Activated naive CD4-positive, alpha-beta T cell treated with anti-CD3 and anti-CD28 coated beads for 36 hours (primary cell): ENCODE results near the gene AVPR1A. TPM values are rescaled to one million over a fixed set of nuclear protein-coding genes. Genes with fewer than 3 reads are reported as not detected.

Source experiments
- CTCF ChIA-PET: fragments of 350-600 bp; sonication (Branson Sonifier 250); formaldehyde crosslinking; loops from one replicate; lab custom pipeline; 2021; ENCODE audit warnings: antibody characterized with exemption; lab: Charles Lee
- DNase-seq: peaks from one replicate; pipeline ENCODE4 v3.0.0-alpha.2; 2020
- H3K27ac Mint-ChIP-seq: one replicate; pipeline ENCODE4 v1.8.0; 2021; ENCODE audit warnings: mild to moderate bottlenecking, mixed read lengths
- H3K27me3 Mint-ChIP-seq: one replicate; pipeline ENCODE4 v1.8.0; 2021; ENCODE audit warnings: low read depth, mixed read lengths
- H3K36me3 Mint-ChIP-seq: one replicate; pipeline ENCODE4 v1.8.0; 2021; ENCODE audit warnings: low read depth, mixed read lengths
- H3K4me1 Mint-ChIP-seq: one replicate; pipeline ENCODE4 v1.8.0; 2021; ENCODE audit warnings: low read depth, mixed read lengths
- H3K4me3 Mint-ChIP-seq: one replicate; pipeline ENCODE4 v1.8.0; 2021; ENCODE audit warnings: mild to moderate bottlenecking, moderate library complexity, mixed read lengths
- H3K9me3 Mint-ChIP-seq: one replicate; pipeline ENCODE4 v1.8.0; 2021; ENCODE audit warnings: mixed read lengths
- intact Hi-C: fragments of 100-400 bp; cut with micrococcal nuclease; formaldehyde crosslinking; loops from one replicate; pipeline ENCODE4 v1.15.1; 2023
- total RNA-seq, 2 experiments: library from RNA; stranded (reverse); gene quantifications; one replicate each; pipeline ENCODE4 v1.2.3, GENCODE V29; 2021

Gene AVPR1A
- total RNA-seq, 2 experiments from 2014 or later: not detected

DNA sequence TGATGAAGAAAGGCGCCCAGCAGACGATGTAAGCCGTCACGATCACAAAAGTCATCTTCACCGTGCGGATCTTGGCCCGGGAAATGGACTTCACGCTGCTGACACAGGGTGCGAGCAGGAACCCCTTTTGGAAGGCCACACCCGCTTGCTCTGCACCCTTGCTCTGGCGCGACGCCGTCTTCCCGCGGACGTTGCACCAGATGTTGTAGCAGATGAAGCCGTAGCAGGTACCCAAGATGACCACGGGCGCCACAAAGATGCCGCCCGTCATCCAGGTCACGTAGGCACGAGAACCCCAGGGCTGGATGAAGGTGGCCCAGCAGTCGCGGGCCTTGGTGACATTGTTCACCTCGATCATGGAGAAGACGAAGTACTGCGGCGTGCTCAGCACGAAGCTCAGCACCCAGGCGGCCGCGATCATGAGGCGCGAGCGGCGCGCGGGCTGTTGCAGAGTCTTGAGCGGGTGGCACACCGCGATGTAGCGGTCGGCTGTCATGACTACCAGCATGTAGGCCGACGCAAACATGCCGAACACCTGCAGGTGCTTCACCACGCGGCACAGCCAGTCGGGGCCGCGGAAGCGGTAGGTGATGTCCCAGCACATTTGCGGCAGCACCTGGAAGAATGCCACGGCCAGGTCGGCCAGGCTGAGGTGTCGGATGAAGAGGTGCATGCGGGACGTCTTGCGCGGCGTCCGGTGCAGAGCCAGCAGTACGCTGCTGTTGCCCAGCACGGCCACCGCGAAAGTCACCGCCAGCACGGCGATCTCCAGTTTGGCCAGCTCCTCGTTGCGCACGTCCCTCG is 890 bp downstream of the AVPR1A start:
- Mint-ChIP-seq H3K27me3 (peaks cover 48% of the 10 kb centered on the region), H3K27ac (no peak overlapping the region)
- intact Hi-C loops: loop anchor here (5.0 kb wide), 1 partner anchor 652 kb away; no protein-coding TSS in a partner anchor

DNA sequence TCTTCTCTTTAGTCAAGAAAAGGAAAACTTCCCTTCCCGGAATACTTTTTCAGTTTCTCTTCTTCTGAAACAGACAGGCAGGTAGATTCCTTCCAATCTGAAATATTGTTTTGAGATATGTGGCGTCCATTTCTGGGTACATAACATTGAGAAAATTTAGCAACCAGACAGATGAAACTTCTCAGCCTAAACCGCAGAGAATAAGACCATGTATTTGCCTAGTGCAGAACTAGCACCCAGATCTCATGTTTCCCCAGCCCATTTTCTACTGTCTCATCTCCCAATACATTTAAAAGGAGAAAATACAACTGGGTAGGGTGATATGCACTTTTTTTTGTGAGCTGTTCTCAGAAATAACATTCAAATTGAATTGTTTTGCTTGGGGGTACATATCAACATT is 6.4 kb downstream of the AVPR1A start:
- intact Hi-C loops: no loop called here
- CTCF ChIA-PET: no interaction called here

More for the DNA sequence above, 890 bp downstream of the AVPR1A start:
- no peak overlapping the region for H3K4me3 Mint-ChIP-seq
- H3K9me3 Mint-ChIP-seq: no peaks in the 10 kb centered on the region
- H3K36me3 Mint-ChIP-seq: no peaks in the 10 kb centered on the region
- peaks cover 15% of the 10 kb centered on the region for H3K4me1 Mint-ChIP-seq
- CTCF ChIA-PET: interaction anchor here (1.6 kb wide), 1 partner anchor 25 kb away, joined by 4 read pairs; no protein-coding TSS in a partner anchor
- DNase-seq: peak; percentile 6

DNA sequence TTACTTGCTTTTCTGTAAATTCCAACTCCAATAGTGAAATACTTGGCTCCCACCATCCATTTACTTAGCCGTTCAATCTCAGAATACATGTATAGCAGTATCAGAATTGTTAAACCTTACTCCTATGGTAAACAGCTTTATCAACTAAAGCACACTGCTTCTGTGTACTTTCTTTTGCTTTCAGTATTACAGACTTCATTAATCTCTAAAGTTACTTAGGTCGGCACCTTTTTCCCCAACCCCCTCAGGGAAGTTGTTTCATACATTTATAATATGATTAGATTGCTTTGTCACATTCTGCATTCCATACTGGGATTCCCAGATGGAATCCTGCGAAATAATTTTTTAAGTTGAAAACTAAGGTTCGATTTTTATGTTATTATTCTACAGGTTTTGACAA is 12.5 kb downstream of the AVPR1A start:
- H3K9me3 Mint-ChIP-seq: no peaks in the 10 kb centered on the region
- H3K4me3 Mint-ChIP-seq: no peak overlapping the region
- CTCF ChIA-PET: no interaction called here
- DNase-seq: no peak
- no peak overlapping the region for H3K27ac Mint-ChIP-seq
- peaks cover 2% of the 10 kb centered on the region for H3K27me3 Mint-ChIP-seq
- H3K36me3 Mint-ChIP-seq: no peaks in the 10 kb centered on the region
- intact Hi-C loops: no loop called here
- H3K4me1 Mint-ChIP-seq: no peaks in the 10 kb centered on the region

More for the DNA sequence above, 6.4 kb downstream of the AVPR1A start:
- H3K36me3 Mint-ChIP-seq: no peaks in the 10 kb centered on the region
- H3K4me3 Mint-ChIP-seq: no peak overlapping the region
- DNase-seq: no peak
- H3K9me3 Mint-ChIP-seq: no peaks in the 10 kb centered on the region
- H3K4me1 Mint-ChIP-seq: no peaks in the 10 kb centered on the region
- no peak overlapping the region for H3K27ac Mint-ChIP-seq
- peaks cover 13% of the 10 kb centered on the region for H3K27me3 Mint-ChIP-seq

DNA sequence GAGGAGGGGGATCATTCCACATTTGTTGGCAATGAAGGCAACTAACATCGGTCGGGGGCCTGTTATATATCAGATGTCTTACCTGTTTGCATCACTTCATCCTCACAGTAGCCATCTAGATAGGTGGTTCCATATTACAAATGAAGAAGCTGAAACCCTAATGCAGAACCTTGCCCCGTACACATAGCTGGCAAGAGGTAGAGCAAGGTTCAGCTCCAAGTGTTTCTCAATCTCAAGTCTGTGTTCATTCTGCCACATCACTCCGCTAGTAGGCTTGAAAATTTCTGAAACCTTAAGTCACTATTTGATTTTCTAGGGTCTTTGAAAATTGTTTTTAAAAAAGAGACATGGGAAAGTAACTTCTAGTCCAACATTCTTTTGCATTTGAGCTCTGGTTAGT is 17.0 kb downstream of the AVPR1A start:
- intact Hi-C loops: no loop called here
- no peak overlapping the region for H3K4me3 Mint-ChIP-seq
- CTCF ChIA-PET: no interaction called here
- H3K4me1 Mint-ChIP-seq: no peaks in the 10 kb centered on the region
- H3K36me3 Mint-ChIP-seq: no peaks in the 10 kb centered on the region
- H3K27me3 Mint-ChIP-seq: peaks cover 1% of the 10 kb centered on the region
- no peak overlapping the region for H3K27ac Mint-ChIP-seq
- no peaks in the 10 kb centered on the region for H3K9me3 Mint-ChIP-seq
- DNase-seq: no peak

DNA sequence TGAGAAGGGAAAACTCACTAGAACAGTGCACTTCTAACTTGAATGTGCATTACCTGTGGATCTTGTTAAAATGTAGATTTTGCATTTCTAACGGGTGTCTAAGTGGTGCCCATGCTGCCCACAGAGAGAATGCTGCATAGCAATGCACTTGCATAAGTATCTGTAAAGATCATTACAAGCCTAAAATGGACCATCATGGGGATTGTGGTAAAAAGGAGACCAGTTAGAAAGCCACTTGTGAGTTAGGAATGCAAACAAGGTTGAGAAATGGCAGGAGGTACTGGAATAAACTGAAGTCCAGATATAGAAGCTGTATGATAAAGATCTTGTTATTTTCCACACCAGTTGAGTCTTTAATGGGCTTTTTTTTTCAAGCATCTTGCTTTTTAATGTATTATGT is 18.8 kb downstream of the AVPR1A start:
- peaks cover 3% of the 10 kb centered on the region for H3K27me3 Mint-ChIP-seq
- CTCF ChIA-PET: no interaction called here
- H3K4me3 Mint-ChIP-seq: no peak overlapping the region
- H3K36me3 Mint-ChIP-seq: no peaks in the 10 kb centered on the region
- intact Hi-C loops: no loop called here
- H3K9me3 Mint-ChIP-seq: no peaks in the 10 kb centered on the region
- no peak for DNase-seq
- no peak overlapping the region for H3K27ac Mint-ChIP-seq
- no peaks in the 10 kb centered on the region for H3K4me1 Mint-ChIP-seq

DNA sequence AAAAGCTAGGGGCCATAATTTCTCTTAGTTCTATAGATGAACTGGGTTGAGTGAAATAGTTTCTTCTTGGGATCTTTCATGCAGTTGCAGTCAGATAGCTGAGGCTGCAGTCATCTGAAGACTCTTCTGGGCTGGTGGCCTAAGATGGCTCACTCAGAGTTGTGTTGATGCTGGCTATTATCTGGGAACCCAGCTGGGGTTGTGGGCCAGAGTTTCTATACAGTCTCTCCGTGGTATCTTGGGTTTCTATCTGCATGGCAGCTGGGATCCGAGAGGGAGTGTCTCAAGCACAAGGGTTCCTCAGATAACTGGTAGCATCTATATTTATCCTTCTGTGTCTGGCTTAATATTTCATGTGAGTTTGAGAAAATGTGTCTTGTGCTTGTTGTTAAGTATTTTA is 21.1 kb downstream of the AVPR1A start:
- no peak overlapping the region for H3K4me3 Mint-ChIP-seq
- CTCF ChIA-PET: no interaction called here
- no peaks in the 10 kb centered on the region for H3K36me3 Mint-ChIP-seq
- H3K9me3 Mint-ChIP-seq: no peaks in the 10 kb centered on the region
- H3K4me1 Mint-ChIP-seq: no peaks in the 10 kb centered on the region
- no peak for DNase-seq
- H3K27me3 Mint-ChIP-seq: peaks cover 3% of the 10 kb centered on the region
- intact Hi-C loops: no loop called here
- H3K27ac Mint-ChIP-seq: no peak overlapping the region

DNA sequence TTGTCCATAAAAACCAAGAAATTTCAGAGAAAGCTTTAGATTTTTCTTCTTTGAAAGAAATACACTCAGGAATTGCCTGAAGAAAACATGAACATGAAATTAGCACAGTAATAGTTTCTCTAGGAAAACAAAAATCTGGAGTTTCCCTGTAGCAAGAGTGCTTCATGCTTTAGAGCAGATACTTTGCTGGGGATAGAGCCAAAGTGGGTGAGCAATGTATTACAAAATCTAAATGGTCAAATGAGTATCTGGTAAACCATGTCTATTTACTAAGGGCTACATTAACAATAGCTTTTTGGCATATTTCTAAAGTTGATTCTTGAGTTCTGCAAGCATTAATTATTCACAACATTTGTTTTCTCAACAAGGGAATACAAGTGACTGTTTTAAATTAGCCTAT is 26.2 kb downstream of the AVPR1A start:
- no peak overlapping the region for H3K27ac Mint-ChIP-seq
- DNase-seq: no peak
- peaks cover 3% of the 10 kb centered on the region for H3K27me3 Mint-ChIP-seq
- no peaks in the 10 kb centered on the region for H3K36me3 Mint-ChIP-seq
- no peaks in the 10 kb centered on the region for H3K4me1 Mint-ChIP-seq
- intact Hi-C loops: no loop called here
- no peaks in the 10 kb centered on the region for H3K9me3 Mint-ChIP-seq
- CTCF ChIA-PET: interaction anchor here (1.4 kb wide), 1 partner anchor 26 kb away, joined by 4 read pairs; the partner anchor contains the start of gene AVPR1A
- no peak overlapping the region for H3K4me3 Mint-ChIP-seq

DNA sequence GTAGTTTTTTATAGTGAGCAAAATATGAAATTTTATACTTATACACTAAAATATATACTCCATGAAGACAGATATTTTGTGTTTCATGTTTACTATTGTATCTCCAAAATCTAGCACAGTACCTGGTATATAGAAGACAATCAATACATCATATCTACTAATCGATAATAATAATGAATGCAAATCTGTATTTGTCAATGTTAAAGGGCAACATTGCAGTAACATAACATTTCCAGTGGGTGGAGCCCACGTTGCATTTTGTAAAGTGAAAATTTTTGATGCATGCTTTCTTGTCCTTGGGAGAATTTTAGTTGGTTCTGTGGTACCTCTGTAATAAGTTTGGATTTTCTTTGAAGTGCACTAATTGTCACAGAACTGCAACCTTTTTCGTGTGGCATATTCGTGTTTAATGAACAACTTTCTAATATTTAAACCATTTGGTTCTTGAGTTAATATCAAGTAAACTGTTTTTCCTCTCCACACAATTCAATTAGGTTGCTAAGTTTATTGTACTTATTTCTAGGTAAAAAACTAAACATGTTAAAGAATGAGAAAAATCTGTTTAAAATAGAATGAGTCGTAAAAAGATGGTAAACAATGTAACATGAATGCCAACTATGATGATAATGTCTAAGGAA is 47.4 kb downstream of the AVPR1A start:
- peak; percentile 11 for DNase-seq
- Mint-ChIP-seq H3K9me3 (no peaks in the 10 kb centered on the region), H3K27ac (no peak overlapping the region), H3K27me3 (peaks cover 6% of the 10 kb centered on the region), H3K4me3 (no peak overlapping the region), H3K36me3 (no peaks in the 10 kb centered on the region), H3K4me1 (no peaks in the 10 kb centered on the region)
- intact Hi-C loops: loop anchor here (1.0 to 10.0 kb wide), 5 partner anchors 173 to 1154 kb away; partner anchors contain the start of gene DPY19L2
- CTCF ChIA-PET: interaction anchor here (1.1 kb wide), 1 partner anchor 363 kb away, joined by 3 read pairs; no protein-coding TSS in a partner anchor

DNA sequence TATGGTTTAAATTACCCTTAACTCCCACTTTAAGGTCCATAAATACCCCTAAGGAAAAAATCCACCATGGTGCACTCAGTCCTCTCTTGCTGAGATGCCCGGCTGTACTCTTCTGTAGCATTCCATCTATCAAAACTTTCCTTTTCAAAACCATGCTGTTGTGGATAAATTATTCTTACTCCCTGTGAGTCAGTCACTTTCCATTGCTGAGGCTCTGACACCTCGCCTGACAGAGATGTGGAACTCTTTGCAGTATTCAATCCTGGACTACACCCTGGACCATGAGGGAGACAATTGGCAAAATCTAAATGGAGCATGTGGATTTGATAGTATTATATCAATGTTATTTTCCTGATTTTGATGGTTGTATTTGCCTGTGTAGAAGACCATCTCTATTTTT is 49.1 kb downstream of the AVPR1A start:
- no peaks in the 10 kb centered on the region for H3K4me1 Mint-ChIP-seq
- intact Hi-C loops: loop anchor here (5.0 to 10.0 kb wide), 3 partner anchors 313 to 1155 kb away; partner anchors contain the start of gene DPY19L2

DNA sequence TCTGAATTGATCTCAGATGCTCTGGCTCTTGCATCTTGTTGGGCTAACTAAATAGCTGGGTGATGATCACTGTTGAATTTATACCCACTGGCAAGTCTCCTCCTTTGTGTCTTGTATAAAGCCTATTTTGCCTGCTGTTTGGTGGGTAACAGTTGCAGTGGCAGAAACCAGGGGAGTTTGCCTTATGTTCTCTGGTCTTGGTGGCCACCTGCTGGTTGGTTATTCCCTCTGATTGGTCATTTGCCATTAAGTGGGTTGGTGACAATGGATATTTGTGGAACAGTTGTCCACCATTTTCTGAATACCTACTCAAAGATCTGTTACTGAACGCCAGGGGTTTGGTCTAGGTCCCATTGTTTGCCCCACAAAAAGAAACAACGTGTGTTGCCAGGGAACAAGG is 52.1 kb downstream of the AVPR1A start:
- Mint-ChIP-seq H3K27me3 (peaks cover 6% of the 10 kb centered on the region), H3K27ac (no peak overlapping the region), H3K4me1 (no peaks in the 10 kb centered on the region), H3K4me3 (no peak overlapping the region), H3K9me3 (no peaks in the 10 kb centered on the region), H3K36me3 (no peaks in the 10 kb centered on the region)
- DNase-seq: no peak
- CTCF ChIA-PET: no interaction called here
- intact Hi-C loops: no loop called here

More for the DNA sequence above, 49.1 kb downstream of the AVPR1A start:
- CTCF ChIA-PET: interaction anchor here (0.6 kb wide), 1 partner anchor 132 kb away, joined by 3 read pairs; no protein-coding TSS in a partner anchor
- no peak for DNase-seq
- Mint-ChIP-seq H3K27me3 (peaks cover 6% of the 10 kb centered on the region), H3K4me3 (no peak overlapping the region), H3K27ac (no peak overlapping the region), H3K9me3 (no peaks in the 10 kb centered on the region), H3K36me3 (no peaks in the 10 kb centered on the region)

DNA sequence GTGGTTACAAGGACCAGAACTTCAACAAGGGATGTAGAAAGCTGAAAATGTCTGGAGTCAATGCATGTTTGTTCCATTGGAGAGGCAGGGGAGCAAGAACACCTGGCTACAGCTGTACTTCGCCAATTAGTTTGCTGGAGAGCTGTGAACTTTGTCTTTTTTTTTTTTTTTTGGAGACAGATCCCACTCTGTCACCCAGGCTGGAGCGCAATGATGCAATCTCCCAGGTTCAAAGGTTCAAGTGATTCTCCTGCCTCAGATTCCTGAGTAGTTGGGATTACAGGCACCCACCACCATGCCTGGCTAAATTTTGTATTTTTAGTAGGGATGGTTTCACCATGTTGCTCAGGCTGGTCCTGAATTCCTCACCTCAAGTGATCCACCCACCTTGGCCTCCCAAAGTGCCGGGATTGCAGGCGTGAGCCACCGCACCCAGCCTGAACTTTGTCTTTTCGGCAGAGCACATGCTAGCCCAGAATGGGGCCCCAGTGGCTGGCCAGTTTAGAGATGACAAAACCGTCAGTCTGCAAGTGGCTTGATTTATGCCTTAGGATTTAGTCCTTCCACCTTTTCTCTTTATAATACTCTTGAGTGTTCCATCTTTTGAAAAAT is 55.5 kb downstream of the AVPR1A start:
- no peaks in the 10 kb centered on the region for H3K4me1 Mint-ChIP-seq
- H3K9me3 Mint-ChIP-seq: no peaks in the 10 kb centered on the region
- CTCF ChIA-PET: interaction anchor here (0.6 kb wide), 1 partner anchor 1574 kb away, joined by 3 read pairs; no protein-coding TSS in a partner anchor
- H3K36me3 Mint-ChIP-seq: no peaks in the 10 kb centered on the region
- no peak for DNase-seq
- intact Hi-C loops: no loop called here
- peaks cover 6% of the 10 kb centered on the region for H3K27me3 Mint-ChIP-seq
- no peak overlapping the region for H3K27ac Mint-ChIP-seq
- H3K4me3 Mint-ChIP-seq: no peak overlapping the region

DNA sequence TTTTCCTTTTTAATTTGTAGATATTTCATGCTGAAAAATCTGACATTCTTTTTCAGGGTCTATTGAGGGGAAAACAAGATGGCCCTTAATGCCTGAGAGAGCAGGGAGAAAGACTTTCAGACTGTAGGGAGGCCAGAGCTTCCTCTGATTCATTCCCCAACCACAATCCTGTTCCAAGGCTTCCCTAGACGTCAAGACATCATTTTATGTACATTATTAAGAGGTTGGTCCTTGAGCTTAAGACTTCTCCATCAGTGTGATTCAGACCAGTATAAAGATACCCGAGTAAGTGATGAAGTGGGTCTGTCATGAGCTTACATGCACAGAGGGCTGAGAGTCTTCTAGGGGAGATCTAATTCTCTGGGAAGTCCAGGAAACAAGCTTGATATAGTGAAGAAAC is 57.3 kb downstream of the AVPR1A start:
- Mint-ChIP-seq H3K4me3 (no peak overlapping the region), H3K4me1 (no peaks in the 10 kb centered on the region), H3K27me3 (no peaks in the 10 kb centered on the region), H3K27ac (no peak overlapping the region), H3K9me3 (no peaks in the 10 kb centered on the region), H3K36me3 (no peaks in the 10 kb centered on the region)
- CTCF ChIA-PET: interaction anchor here (1.0 kb wide), 1 partner anchor 8 kb away, joined by 4 read pairs; no protein-coding TSS in a partner anchor
- no peak for DNase-seq
- intact Hi-C loops: no loop called here
